Left lung (tissue), 10 donors: ENCODE results near the gene BTBD9. TPM values are rescaled to one million over a fixed set of nuclear protein-coding genes. Genes with fewer than 3 reads are reported as not detected.

Experiments used
- ATAC-seq: fragments of 200-7000 bp; cut with Tn5 transposase; one replicate; pipeline ENCODE4 v1.9.1; 2020; ENCODE audit warnings: moderate library complexity
- DNase-seq, 4 donors: peaks; one replicate each; pipeline ENCODE4 v3.0.0-alpha.2; 2013 to 2020
- H3K27ac ChIP-seq, 2 donors: fragments of 200-600 bp; sonication (generic) in 1 of 2; one replicate each; pipeline versions ENCODE4 v1.5.0 to v1.8.0; 2020 to 2021
- H3K27me3 ChIP-seq, 2 donors: fragments of 200-600 bp; sonication (generic) in 1 of 2; one replicate each; pipeline versions ENCODE4 v1.5.0 to v1.8.0; 2020 to 2021
- H3K36me3 ChIP-seq, 2 donors: fragments of 200-600 bp; sonication (generic) in 1 of 2; one replicate each; pipeline versions ENCODE4 v1.5.0 to v1.8.0; 2020 to 2021
- H3K4me1 ChIP-seq, 2 donors: fragments of 200-600 bp; one replicate each; pipeline ENCODE4 v1.8.0; 2021
- H3K4me3 ChIP-seq, 2 donors: fragments of 200-600 bp; sonication (generic) in 1 of 2; one replicate each; pipeline versions ENCODE4 v1.5.0 to v1.8.0; 2020 to 2021; ENCODE audit warnings: mild to moderate bottlenecking in 1 of 2
- H3K9me3 ChIP-seq, 2 donors: fragments of 200-600 bp; sonication (generic) in 1 of 2; one replicate each; pipeline versions ENCODE4 v1.5.0 to v1.8.0; 2020 to 2021
- CTCF ChIP-seq, 2 donors: fragments of 200-600 bp; sonication (generic) in 1 of 2; IDR thresholded peaks; one replicate each; pipeline versions ENCODE4 v1.5.0 to v1.8.0; 2021; ENCODE audit warnings: antibody characterized with exemption in 2 of 2
- intact Hi-C, 2 donors: fragments of 100-400 bp; cut with DNase I; formaldehyde crosslinking; loops; one replicate each; pipeline versions ENCODE4 v1.11.2 to v1.14.2; 2022
- polyA plus RNA-seq, 6 donors: library from polyadenylated mRNA; unstranded; fragments of 120-200 nt; gene quantifications; one replicate each; pipeline ENCODE4 v1.2.1, GENCODE V29; 2013; ENCODE audit not compliant: insufficient read length in 6 of 6
- total RNA-seq, 2 donors: library from RNA; stranded (reverse); fragmentation: NEBNext Ultra II Directional; extraction: Animal tissue kit (Norgen Biotek cat#: 25700); gene quantifications; one replicate each; pipeline ENCODE4 v1.2.1, GENCODE V29; 2021
- donor health status: DM: no; HTN: yes; CAD: no.
- donor health status: DM: no; HTN: no; CAD: no.

The BTBD9 gene
- total and polyA plus RNA-seq, 8 donors, result 14.2 to 44.0 (median 16.0) TPM

- peak; percentile 59 for ATAC-seq
- intact Hi-C loops, result no loop called here
- TF ChIP-seq CTCF (IDR thresholded peaks at IDR 0.05), result no peak
- Histone ChIP-seq H3K27me3 (no peaks in the 10 kb centered on the region), H3K4me3 (peak overlapping the region; percentile 79 to 85), H3K9me3 (no peaks in the 10 kb centered on the region), H3K27ac (peak overlapping the region; percentile 90 to 91), H3K4me1 (peaks cover 5 to 23% of the 10 kb centered on the region in 2 donors), H3K36me3 (no peaks in the 10 kb centered on the region)
- DNase-seq, result peak in 2 of 4 donors; percentile 3 to 5
Observed at GRCh38 chr6:38640216-38640909, 634 bp upstream of the BTBD9 start.

GRCh38 chr6:38638941-38639497 is 710 bp downstream of the BTBD9 start:
- intact Hi-C loops, result no loop called here
- TF ChIP-seq CTCF (IDR thresholded peaks at IDR 0.05), result no peak
- ATAC-seq (peak; percentile 61), DNase-seq (peak in 3 of 4 donors; percentile 45 to 79 (median 56))
- Histone ChIP-seq H3K27me3 (no peaks in the 10 kb centered on the region), H3K27ac (peak overlapping the region; percentile 90 to 91), H3K4me3 (peak overlapping the region; percentile 79 to 85), H3K9me3 (no peaks in the 10 kb centered on the region), H3K4me1 (peaks cover 5 to 34% of the 10 kb centered on the region in 2 donors), H3K36me3 (no peaks in the 10 kb centered on the region)

- no peak for TF ChIP-seq CTCF (IDR thresholded peaks at IDR 0.05)
- DNase-seq (no peak), ATAC-seq (no peak)
- peak overlapping the region in 1 of 2 donors; percentile 90 for H3K27ac ChIP-seq
- H3K9me3 ChIP-seq, result no peaks in the 10 kb centered on the region
- no peaks in the 10 kb centered on the region for H3K27me3 ChIP-seq
- no peaks in the 10 kb centered on the region for H3K36me3 ChIP-seq
- intact Hi-C loops, result no loop called here
- H3K4me1 ChIP-seq, result peaks cover 5 to 38% of the 10 kb centered on the region in 2 donors
- H3K4me3 ChIP-seq, result peak overlapping the region in 1 of 2 donors; percentile 85
Observed at GRCh38 chr6:38637756-38638155, 2.0 kb downstream of the BTBD9 start.

GRCh38 chr6:38636027-38636426 is 3.7 kb downstream of the BTBD9 start:
- no peak for TF ChIP-seq CTCF (IDR thresholded peaks at IDR 0.05)
- ATAC-seq (no peak), DNase-seq (no peak)
- H3K27ac ChIP-seq, result no peak overlapping the region
- no peak overlapping the region for H3K4me3 ChIP-seq
- H3K4me1 ChIP-seq, result peaks cover 5 to 33% of the 10 kb centered on the region in 2 donors
- intact Hi-C loops, result no loop called here
- no peaks in the 10 kb centered on the region for H3K9me3 ChIP-seq
- no peaks in the 10 kb centered on the region for H3K27me3 ChIP-seq
- H3K36me3 ChIP-seq, result no peaks in the 10 kb centered on the region

- Histone ChIP-seq H3K36me3 (no peaks in the 10 kb centered on the region), H3K4me1 (peaks cover 5 to 26% of the 10 kb centered on the region in 2 donors), H3K9me3 (no peaks in the 10 kb centered on the region), H3K27ac (peak overlapping the region in 1 of 2 donors; percentile 7), H3K4me3 (no peak overlapping the region), H3K27me3 (no peaks in the 10 kb centered on the region)
- intact Hi-C loops, result no loop called here
- no peak for TF ChIP-seq CTCF (IDR thresholded peaks at IDR 0.05)
- DNase-seq (no peak), ATAC-seq (no peak)
Observed at GRCh38 chr6:38634518-38634917, 5.2 kb downstream of the BTBD9 start.
